Measurements from ENCODE around the gene ANO5.

DNA sequence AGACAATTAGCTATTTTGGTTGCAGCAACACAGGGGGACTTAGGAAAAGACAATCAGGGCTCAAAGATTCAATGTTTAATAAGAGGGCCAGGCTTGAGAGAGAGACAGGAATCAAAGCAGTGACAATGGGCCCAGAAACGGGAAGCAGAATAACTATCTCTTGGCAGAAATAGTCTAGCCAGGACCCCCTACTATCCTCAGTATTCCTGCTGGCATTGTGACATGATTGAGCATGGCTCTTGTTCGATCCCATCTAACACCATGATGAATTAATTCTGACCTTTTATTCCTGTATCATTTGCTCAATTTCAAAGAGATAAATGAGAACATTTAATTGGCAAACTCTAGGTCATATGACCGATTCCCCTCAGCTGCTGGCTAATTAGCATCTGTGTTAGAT is 12.8 kb upstream of the ANO5 start:
- TF ChIP-seq, protein P1, sequence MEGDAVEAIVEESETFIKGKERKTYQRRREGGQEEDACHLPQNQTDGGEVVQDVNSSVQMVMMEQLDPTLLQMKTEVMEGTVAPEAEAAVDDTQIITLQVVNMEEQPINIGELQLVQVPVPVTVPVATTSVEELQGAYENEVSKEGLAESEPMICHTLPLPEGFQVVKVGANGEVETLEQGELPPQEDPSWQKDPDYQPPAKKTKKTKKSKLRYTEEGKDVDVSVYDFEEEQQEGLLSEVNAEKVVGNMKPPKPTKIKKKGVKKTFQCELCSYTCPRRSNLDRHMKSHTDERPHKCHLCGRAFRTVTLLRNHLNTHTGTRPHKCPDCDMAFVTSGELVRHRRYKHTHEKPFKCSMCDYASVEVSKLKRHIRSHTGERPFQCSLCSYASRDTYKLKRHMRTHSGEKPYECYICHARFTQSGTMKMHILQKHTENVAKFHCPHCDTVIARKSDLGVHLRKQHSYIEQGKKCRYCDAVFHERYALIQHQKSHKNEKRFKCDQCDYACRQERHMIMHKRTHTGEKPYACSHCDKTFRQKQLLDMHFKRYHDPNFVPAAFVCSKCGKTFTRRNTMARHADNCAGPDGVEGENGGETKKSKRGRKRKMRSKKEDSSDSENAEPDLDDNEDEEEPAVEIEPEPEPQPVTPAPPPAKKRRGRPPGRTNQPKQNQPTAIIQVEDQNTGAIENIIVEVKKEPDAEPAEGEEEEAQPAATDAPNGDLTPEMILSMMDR (IDR thresholded peaks at IDR 0.05): no peak
- TF ChIP-seq POLR2A (IDR thresholded peaks at IDR 0.05): no peak
